Melanocyte of skin (primary cell): Measurements from ENCODE around the gene ARHGAP33. TPM values are rescaled to one million over a fixed set of nuclear protein-coding genes. Genes with fewer than 3 reads are reported as not detected.

Experiments used
- total RNA-seq, 2 donors: library from RNA; depleted of rRNA; stranded (reverse); fragments of >200 nt; gene quantifications; 2 replicates each; pipeline ENCODE4 v1.2.3, GENCODE V29; 2012

Gene ARHGAP33, protein sequence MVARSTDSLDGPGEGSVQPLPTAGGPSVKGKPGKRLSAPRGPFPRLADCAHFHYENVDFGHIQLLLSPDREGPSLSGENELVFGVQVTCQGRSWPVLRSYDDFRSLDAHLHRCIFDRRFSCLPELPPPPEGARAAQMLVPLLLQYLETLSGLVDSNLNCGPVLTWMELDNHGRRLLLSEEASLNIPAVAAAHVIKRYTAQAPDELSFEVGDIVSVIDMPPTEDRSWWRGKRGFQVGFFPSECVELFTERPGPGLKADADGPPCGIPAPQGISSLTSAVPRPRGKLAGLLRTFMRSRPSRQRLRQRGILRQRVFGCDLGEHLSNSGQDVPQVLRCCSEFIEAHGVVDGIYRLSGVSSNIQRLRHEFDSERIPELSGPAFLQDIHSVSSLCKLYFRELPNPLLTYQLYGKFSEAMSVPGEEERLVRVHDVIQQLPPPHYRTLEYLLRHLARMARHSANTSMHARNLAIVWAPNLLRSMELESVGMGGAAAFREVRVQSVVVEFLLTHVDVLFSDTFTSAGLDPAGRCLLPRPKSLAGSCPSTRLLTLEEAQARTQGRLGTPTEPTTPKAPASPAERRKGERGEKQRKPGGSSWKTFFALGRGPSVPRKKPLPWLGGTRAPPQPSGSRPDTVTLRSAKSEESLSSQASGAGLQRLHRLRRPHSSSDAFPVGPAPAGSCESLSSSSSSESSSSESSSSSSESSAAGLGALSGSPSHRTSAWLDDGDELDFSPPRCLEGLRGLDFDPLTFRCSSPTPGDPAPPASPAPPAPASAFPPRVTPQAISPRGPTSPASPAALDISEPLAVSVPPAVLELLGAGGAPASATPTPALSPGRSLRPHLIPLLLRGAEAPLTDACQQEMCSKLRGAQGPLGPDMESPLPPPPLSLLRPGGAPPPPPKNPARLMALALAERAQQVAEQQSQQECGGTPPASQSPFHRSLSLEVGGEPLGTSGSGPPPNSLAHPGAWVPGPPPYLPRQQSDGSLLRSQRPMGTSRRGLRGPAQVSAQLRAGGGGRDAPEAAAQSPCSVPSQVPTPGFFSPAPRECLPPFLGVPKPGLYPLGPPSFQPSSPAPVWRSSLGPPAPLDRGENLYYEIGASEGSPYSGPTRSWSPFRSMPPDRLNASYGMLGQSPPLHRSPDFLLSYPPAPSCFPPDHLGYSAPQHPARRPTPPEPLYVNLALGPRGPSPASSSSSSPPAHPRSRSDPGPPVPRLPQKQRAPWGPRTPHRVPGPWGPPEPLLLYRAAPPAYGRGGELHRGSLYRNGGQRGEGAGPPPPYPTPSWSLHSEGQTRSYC
- 1 to 10 TPM; 1.3 to 7.9 TPM for total RNA-seq

DNA sequence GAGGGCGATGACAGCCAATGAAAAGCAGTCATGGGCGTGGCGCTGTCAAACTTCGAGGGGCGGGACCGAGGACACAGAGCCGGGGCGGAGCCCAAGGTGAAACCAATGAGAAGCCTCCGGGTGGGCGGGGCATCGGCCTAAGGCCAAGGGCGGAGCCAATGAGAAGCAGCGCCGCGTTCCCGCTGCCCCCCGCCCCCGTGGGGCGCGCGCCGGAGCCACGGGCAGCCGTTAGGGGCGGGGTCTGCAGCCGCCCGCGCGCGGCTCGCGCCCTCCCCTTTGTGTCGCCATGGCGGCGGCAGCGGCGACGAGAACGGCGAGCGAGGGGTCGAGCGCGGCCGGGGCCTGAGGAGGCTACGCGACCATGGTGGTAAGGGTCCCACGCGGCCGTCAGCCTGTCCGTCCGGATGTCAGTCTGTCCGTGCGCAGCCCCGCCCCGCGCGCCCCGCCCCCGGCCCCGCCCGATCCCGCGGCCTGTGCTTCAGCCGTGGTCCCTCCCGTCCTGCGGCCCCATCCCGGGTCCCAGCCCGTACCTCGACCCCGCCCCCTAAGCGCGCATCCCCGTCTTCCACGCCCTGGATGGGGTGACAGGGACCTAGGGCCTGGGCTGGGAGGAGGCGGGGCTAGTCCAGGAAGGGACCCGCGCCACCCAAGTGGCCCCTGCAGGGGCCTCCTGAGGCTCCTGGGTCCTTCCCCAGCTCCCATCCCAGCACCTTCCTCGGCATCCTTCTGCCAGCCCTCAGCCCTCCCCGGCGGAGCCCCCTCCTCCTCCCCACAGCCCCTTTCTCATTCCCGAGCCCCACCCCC is at the start of gene ARHGAP33:
Gene ARHGAP33 (plus strand): TSS at position 267 of the 804 bp plus-strand sequence. CDS start 95 bp downstream, at position 362.

DNA sequence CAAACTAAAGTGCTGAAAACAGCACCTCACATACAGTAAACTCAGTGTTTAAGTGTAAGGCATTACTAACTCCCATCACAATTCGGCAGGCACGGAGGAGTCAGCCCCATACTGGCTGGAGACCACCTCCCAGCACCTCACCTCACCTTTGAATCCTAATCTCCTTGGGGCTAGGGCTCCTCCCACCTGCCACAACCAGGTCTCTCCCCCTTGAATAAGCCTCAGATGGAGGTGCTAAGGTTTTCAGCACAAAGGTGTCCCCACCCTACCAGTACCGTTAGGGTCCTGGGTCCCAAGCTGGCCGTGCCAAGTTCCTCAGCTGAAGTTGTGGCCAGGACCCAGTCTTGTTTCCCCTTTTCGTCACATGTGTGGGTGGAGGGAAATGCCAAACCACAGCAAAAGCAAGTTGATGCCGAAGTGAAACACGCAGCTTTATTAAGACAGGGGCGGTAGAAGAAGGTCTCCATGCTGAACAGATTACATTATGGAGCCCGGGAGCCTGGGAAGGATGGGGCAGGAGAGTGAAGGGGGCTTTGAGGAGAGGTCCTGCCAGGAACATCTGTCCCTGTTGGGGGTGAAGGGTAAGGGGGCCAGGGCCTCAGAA is 33.1 kb upstream of the ARHGAP33 start, which contains the start of gene IGFLR1:
Gene IGFLR1 (minus strand): TSS at position 332 of the 604 bp plus-strand sequence. CDS start 1,272 bp downstream, outside the sequence.

GRCh38 chr19:35745328-35746086 is 29.9 kb upstream of the ARHGAP33 start, which contains the start of the genes PSENEN and U2AF1L4:
PSENEN (plus strand) TSS chr19:35745651; CDS start chr19:35745931, 280 bp downstream.
U2AF1L4 (minus strand) TSS chr19:35745418; CDS start chr19:35745391, 27 bp downstream.

DNA sequence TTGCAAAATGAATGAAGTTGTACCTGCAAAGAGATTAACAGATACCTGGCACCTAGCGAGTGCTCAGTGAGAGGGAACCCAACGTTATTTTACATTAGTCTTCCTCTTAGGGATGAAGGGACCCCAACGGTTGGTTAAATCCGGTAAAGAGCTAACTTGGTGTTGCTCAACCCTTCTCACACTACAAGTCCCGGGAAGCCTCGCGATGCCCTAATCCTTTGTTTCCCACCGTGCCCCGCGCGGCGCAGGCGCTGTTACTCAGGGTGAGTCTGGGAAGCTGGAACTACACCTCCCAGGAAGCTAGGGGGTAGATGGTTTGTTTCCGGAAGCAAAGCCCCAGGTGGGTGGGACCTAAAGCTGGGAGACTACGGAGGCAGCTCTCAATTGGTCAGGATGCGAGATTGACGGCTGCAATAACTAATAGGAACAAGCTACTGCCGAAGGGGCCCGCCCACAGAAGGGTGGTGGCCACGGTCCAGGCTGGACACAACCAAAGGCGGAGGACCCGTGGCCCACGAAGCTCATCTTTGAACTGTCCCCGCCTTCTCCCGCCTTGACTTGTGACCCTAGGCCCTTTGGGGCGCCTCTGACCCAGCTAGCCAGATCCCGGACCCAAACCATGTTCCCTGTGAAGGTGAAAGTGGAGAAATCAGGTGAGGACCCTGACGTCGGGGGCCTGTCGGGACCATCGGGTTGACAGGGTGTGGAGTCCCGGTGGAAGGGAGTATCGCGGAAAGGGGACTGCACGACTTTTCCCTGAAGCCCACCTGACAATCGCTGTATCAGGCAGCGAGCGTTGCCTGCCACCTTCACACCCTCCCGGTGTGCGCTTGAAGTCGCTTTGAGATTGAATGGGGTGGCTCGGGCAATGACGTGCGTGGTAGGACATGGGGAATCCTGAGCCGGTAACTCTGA is 27.0 kb upstream of the ARHGAP33 start, which contains the start of gene LIN37:
Gene LIN37 (plus strand): TSS at position 471 of the 915 bp plus-strand sequence. CDS start 149 bp downstream, at position 620.

GRCh38 chr19:35756377-35757230 is 18.8 kb upstream of the ARHGAP33 start, which contains the start of gene HSPB6:
HSPB6 (minus strand) TSS chr19:35757029; CDS start chr19:35757008, 21 bp downstream.

DNA sequence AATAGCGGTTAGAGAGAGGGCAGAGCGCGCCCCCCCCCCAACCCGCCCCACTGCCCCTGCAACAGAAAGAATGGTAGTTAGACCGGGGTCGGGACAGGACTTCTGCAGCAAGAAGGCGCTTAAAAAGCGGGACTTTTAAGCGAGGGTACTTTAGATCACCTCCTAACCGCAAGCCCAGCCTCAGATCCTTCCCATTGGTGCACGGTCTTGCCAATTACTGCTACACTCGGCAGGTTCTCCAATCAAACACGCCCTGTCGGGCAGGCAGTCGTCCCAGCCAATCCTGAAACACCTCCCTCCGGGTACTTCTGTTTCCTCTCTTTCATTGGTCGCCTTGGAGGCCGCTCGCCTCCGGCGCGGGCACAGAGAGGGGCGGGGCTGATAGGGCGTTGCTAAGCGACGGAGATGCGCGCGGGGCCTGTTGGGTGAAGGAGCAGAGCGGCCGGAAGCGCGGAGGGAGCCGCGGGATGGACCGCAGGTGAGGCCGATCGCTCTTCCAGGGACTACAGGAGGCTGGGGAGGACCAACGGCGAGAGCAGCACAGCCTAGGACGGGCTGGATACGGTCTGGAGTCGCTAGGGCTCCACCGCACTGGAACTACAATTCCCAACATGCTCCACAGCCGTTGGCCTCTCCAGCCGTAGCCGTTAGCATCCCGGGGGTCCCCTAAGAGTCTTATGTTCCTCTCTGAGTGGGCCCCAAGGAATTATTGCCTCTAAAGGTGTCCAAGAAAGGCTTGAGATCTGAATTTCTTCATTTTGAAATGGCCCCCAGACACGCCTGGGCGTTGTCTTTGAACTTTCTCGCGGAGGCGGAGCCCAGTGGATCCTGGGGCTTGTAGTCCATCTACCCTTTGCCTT is 17.4 kb upstream of the ARHGAP33 start, which contains the start of gene PROSER3:
Gene PROSER3 (plus strand): TSS at position 428 of the 860 bp plus-strand sequence. CDS start 40 bp downstream, at position 468.

GRCh38 chr19:35812220-35813042 is 37.1 kb downstream of the ARHGAP33 start, which contains the start of gene PRODH2:
PRODH2 (minus strand) TSS chr19:35812845; CDS start chr19:35812805, 40 bp downstream.

Other genes with a start within 250 kb of the ARHGAP33 start
- gene SBSN, start 247.3 kb upstream of the ARHGAP33 start, total RNA-seq: under 1 TPM in 1 of 2 donors, not detected in 1; under 0.01 TPM
- gene GAPDHS, start 242.1 kb upstream of the ARHGAP33 start, total RNA-seq: 10 to 100 TPM in 1 of 2 donors, 1 to 10 TPM in 1; 5.9 to 10.3 TPM
- 100 to 1,000 TPM; 118 to 126 TPM for gene TMEM147, start 229.9 kb upstream of the ARHGAP33 start, total RNA-seq
- gene ATP4A, start 211.9 kb upstream of the ARHGAP33 start, total RNA-seq: not detected
- not detected for gene PMIS2, start 189.4 kb upstream of the ARHGAP33 start, total RNA-seq
- 10 to 100 TPM in 1 of 2 donors, 1 to 10 TPM in 1; 6.5 to 11.3 TPM for gene HAUS5, start 162.8 kb upstream of the ARHGAP33 start, total RNA-seq
- gene RBM42, start 146.5 kb upstream of the ARHGAP33 start, total RNA-seq: 10 to 100 TPM; 58.5 to 63.6 TPM
- gene ETV2, start 133.8 kb upstream of the ARHGAP33 start, total RNA-seq: under 1 TPM in 1 of 2 donors, not detected in 1; 0.33 TPM
- 100 to 1,000 TPM; 272 to 275 TPM for gene COX6B1, start 127.2 kb upstream of the ARHGAP33 start, total RNA-seq
- gene UPK1A, start 109.0 kb upstream of the ARHGAP33 start, total RNA-seq: not detected
- not detected for gene ZBTB32, start 71.0 kb upstream of the ARHGAP33 start, total RNA-seq
- 1 to 10 TPM; 7.6 to 8.3 TPM for gene KMT2B, start 57.6 kb upstream of the ARHGAP33 start, total RNA-seq
- 1 to 10 TPM in 1 of 2 donors, under 1 TPM in 1; 0.69 to 3.3 TPM for gene IGFLR1, start 33.1 kb upstream of the ARHGAP33 start, total RNA-seq
- 1 to 10 TPM; 2.8 to 6.0 TPM for gene U2AF1L4, start 30.1 kb upstream of the ARHGAP33 start, total RNA-seq
- 10 to 100 TPM; 14.8 to 19.3 TPM for gene PSENEN, start 29.9 kb upstream of the ARHGAP33 start, total RNA-seq
- gene LIN37, start 27.0 kb upstream of the ARHGAP33 start, total RNA-seq: 10 to 100 TPM; 11.0 to 13.1 TPM
- 1 to 10 TPM in 1 of 2 donors, under 1 TPM in 1; 0.67 to 1.7 TPM for gene HSPB6, start 18.5 kb upstream of the ARHGAP33 start, total RNA-seq
- 1 to 10 TPM; 5.5 to 9.0 TPM for gene PROSER3, start 17.4 kb upstream of the ARHGAP33 start, total RNA-seq
- not detected for gene PRODH2, start 37.3 kb downstream of the ARHGAP33 start, total RNA-seq
- gene NPHS1, start 76.9 kb downstream of the ARHGAP33 start, total RNA-seq: not detected
- gene KIRREL2, start 81.3 kb downstream of the ARHGAP33 start, total RNA-seq: under 1 TPM; 0.33 to 0.34 TPM
- gene APLP1, start 93.0 kb downstream of the ARHGAP33 start, total RNA-seq: 1 to 10 TPM in 1 of 2 donors, under 1 TPM in 1; under 0.01 to 2.1 TPM
- 10 to 100 TPM in 1 of 2 donors, 1 to 10 TPM in 1; 3.1 to 20.6 TPM for gene NFKBID, start 125.0 kb downstream of the ARHGAP33 start, total RNA-seq
- gene HCST, start 127.0 kb downstream of the ARHGAP33 start, total RNA-seq: under 1 TPM in 1 of 2 donors, not detected in 1; 1.00 TPM
- not detected for gene TYROBP, start 132.7 kb downstream of the ARHGAP33 start, total RNA-seq
- gene LRFN3, start 160.8 kb downstream of the ARHGAP33 start, total RNA-seq: 1 to 10 TPM; 5.2 to 5.7 TPM
- gene SDHAF1, start 219.6 kb downstream of the ARHGAP33 start, total RNA-seq: 10 to 100 TPM in 1 of 2 donors, 1 to 10 TPM in 1; 9.6 to 20.6 TPM
- gene SYNE4, start 233.2 kb downstream of the ARHGAP33 start, total RNA-seq: under 1 TPM in 1 of 2 donors, not detected in 1; under 0.01 TPM
- 10 to 100 TPM; 28.6 to 29.0 TPM for gene ALKBH6, start 238.6 kb downstream of the ARHGAP33 start, total RNA-seq